ENCODE results near the gene HES7. TPM values are rescaled to one million over a fixed set of nuclear protein-coding genes. Genes with fewer than 3 reads are reported as not detected.

The HES7 gene
- total RNA-seq, 1 donor from 2014 or later: 0.46 TPM

DNA sequence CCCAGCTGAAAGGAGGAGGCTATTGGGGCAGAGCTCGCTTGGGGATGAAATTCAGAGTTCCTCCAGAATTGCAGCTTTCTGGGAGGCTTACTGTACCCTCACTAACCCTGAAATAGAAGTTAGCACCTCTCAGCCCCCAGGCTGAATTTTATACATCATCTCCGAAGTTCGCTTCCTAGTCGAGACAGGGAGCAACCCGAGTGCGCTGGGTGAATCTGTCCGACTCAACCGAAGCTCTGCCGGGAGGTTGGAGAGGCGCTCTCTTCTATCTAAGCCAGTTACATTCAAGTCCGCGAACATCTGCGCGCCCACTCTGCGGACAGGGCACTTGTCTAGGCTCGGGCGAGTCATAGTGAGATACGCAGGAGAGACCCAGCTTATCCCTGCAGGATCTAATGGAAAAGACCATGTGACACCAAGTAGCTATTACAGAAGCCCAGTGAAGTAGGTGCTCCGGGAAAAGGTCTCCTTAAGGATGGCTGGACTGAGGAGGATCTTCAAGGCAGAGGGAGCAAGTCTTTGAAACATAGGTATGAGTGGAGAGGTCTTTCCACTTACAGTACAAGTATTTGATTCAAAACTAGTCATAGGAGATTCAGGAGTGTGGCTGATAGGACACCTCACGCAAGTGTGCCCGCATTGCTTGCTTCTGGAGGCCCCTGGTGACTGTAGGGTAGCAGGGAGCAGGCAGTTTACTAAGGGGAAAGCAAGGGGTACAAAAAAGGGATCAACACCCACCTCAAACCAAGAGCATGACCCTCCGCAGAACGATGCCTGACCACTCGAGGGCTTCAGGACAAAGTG is 646 bp upstream of the HES7 start:
- Mint-ChIP-seq H3K9me3 (no peaks in the 10 kb centered on the region), H3K36me3 (peaks cover 9% of the 10 kb centered on the region), H3K4me3 (peak overlapping the region; percentile 91), H3K4me1 (ENCODE audit: unreplicated experiment) (peaks cover 46% of the 10 kb centered on the region), H3K27me3 (peaks cover 76% of the 10 kb centered on the region), H3K27ac (peak overlapping the region; percentile 82)
- DNase-seq (ENCODE audit: extremely low spot score, unreplicated experiment): no peak
- TF ChIP-seq, protein P1, sequence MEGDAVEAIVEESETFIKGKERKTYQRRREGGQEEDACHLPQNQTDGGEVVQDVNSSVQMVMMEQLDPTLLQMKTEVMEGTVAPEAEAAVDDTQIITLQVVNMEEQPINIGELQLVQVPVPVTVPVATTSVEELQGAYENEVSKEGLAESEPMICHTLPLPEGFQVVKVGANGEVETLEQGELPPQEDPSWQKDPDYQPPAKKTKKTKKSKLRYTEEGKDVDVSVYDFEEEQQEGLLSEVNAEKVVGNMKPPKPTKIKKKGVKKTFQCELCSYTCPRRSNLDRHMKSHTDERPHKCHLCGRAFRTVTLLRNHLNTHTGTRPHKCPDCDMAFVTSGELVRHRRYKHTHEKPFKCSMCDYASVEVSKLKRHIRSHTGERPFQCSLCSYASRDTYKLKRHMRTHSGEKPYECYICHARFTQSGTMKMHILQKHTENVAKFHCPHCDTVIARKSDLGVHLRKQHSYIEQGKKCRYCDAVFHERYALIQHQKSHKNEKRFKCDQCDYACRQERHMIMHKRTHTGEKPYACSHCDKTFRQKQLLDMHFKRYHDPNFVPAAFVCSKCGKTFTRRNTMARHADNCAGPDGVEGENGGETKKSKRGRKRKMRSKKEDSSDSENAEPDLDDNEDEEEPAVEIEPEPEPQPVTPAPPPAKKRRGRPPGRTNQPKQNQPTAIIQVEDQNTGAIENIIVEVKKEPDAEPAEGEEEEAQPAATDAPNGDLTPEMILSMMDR (conservative IDR thresholded peaks at IDR 0.05): no peak

GRCh38 chr17:8122924-8123694 is 797 bp downstream of the HES7 start:
- Mint-ChIP-seq H3K4me3 (peak overlapping the region; percentile 91), H3K27me3 (peaks cover 79% of the 10 kb centered on the region), H3K27ac (peak overlapping the region; percentile 64), H3K36me3 (peaks cover 9% of the 10 kb centered on the region), H3K4me1 (ENCODE audit: unreplicated experiment) (peaks cover 58% of the 10 kb centered on the region), H3K9me3 (no peaks in the 10 kb centered on the region)
- TF ChIP-seq, protein P1 (conservative IDR thresholded peaks at IDR 0.05): no peak
- no peak for DNase-seq (ENCODE audit: extremely low spot score, unreplicated experiment)

DNA sequence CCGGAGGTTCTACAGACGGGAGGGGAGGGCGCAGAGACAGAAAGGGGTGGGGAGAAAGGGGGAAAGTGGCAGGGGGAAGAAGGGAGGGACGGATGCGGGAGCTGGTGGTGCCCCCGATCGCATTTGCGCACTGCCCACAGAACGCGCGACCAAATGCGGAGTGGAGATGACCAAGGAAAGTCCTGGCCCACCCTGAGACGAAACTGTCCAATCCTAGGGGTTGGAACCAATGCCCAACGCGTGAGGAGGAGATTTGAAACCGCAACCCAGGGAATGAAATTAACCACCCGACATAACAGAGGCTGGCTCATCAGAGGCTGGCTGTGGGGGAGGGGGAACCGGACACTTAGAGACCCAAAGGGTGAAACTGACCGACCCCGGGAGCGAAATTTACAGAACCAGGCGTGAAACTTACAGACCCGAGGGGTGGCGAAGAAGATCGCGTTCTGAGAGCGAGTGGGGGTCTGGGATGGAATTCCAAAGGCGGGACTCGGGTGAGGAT is 1.4 kb downstream of the HES7 start:
- Mint-ChIP-seq H3K4me1 (ENCODE audit: unreplicated experiment) (peaks cover 59% of the 10 kb centered on the region), H3K27ac (no peak overlapping the region)
- DNase-seq (ENCODE audit: extremely low spot score, unreplicated experiment): no peak

GRCh38 chr17:8121681-8122421 is 2.1 kb downstream of the HES7 start:
- H3K27ac Mint-ChIP-seq: no peak overlapping the region
- H3K9me3 Mint-ChIP-seq: no peaks in the 10 kb centered on the region

More for the DNA sequence above, 1.4 kb downstream of the HES7 start:
- no peaks in the 10 kb centered on the region for H3K9me3 Mint-ChIP-seq
- peaks cover 85% of the 10 kb centered on the region for H3K27me3 Mint-ChIP-seq
- peak overlapping the region; percentile 91 for H3K4me3 Mint-ChIP-seq
- TF ChIP-seq, protein P1 (conservative IDR thresholded peaks at IDR 0.05): no peak
- peaks cover 9% of the 10 kb centered on the region for H3K36me3 Mint-ChIP-seq

GRCh38 chr17:8121407-8121680 is 2.6 kb downstream of the HES7 start:
- no peak overlapping the region for H3K27ac Mint-ChIP-seq
- H3K4me3 Mint-ChIP-seq: peak overlapping the region; percentile 91
- DNase-seq (ENCODE audit: extremely low spot score, unreplicated experiment): no peak
- TF ChIP-seq, protein P1 (conservative IDR thresholded peaks at IDR 0.05): no peak
- H3K9me3 Mint-ChIP-seq: no peaks in the 10 kb centered on the region
- H3K27me3 Mint-ChIP-seq: peaks cover 83% of the 10 kb centered on the region
- peaks cover 51% of the 10 kb centered on the region for H3K4me1 Mint-ChIP-seq (ENCODE audit: unreplicated experiment)
- H3K36me3 Mint-ChIP-seq: peaks cover 9% of the 10 kb centered on the region

More at GRCh38 chr17:8121681-8122421, 2.1 kb downstream of the HES7 start:
- Mint-ChIP-seq H3K4me1 (ENCODE audit: unreplicated experiment) (peaks cover 54% of the 10 kb centered on the region), H3K36me3 (peaks cover 9% of the 10 kb centered on the region), H3K27me3 (peaks cover 82% of the 10 kb centered on the region), H3K4me3 (peak overlapping the region; percentile 91)
- TF ChIP-seq, protein P1 (conservative IDR thresholded peaks at IDR 0.05): peak; percentile 63
- DNase-seq (ENCODE audit: extremely low spot score, unreplicated experiment): no peak

Data from type B pancreatic cell (in vitro differentiated cells).